HG03432 (cell line): ENCODE results near the gene PBRM1.
"Not testable (repeated sequence)": the region's sequence is repeated elsewhere in the genome, so short reads cannot be mapped to it uniquely, and the experiment has no call there.

Experiments
- ATAC-seq: cut with Tn5 transposase; IDR thresholded peaks from one replicate; pipeline ENCODE4 v1.9.1; 2021; ENCODE audit warnings: mild to moderate bottlenecking, moderate library complexity; ENCODE audit not compliant: unreplicated experiment

The PBRM1 gene

GRCh38 chr3:52685709-52686691, at the start of gene PBRM1, which contains the start of gene GNL3:
PBRM1 (minus strand) TSS chr3:52685913.
GNL3 (plus strand) TSS chr3:52686032; CDS start chr3:52686093, 61 bp downstream.
- ATAC-seq: peak; percentile 82

GRCh38 chr3:52733256-52733891, 47.7 kb upstream of the PBRM1 start:
- ATAC-seq: no peak

GRCh38 chr3:52731590-52731989, 45.9 kb upstream of the PBRM1 start:
- ATAC-seq: no peak

GRCh38 chr3:52730681-52731080, 45.0 kb upstream of the PBRM1 start:
- ATAC-seq: no peak

- not testable (repeated sequence) for ATAC-seq
Measured at GRCh38 chr3:52728753-52729152, 43.0 kb upstream of the PBRM1 start.

GRCh38 chr3:52724511-52724910, 38.8 kb upstream of the PBRM1 start:
- no peak for ATAC-seq

GRCh38 chr3:52723935-52724334, 38.2 kb upstream of the PBRM1 start:
- no peak for ATAC-seq

GRCh38 chr3:52722491-52722890, 36.8 kb upstream of the PBRM1 start:
- ATAC-seq: no peak

GRCh38 chr3:52721730-52722008, 36.0 kb upstream of the PBRM1 start:
- ATAC-seq: no peak

GRCh38 chr3:52721002-52721729, 35.5 kb upstream of the PBRM1 start:
- no peak for ATAC-seq

GRCh38 chr3:52719618-52720017, 33.9 kb upstream of the PBRM1 start:
- ATAC-seq: no peak

GRCh38 chr3:52715714-52716305, 30.1 kb upstream of the PBRM1 start:
- ATAC-seq: no peak

- ATAC-seq: no peak
Measured at GRCh38 chr3:52714335-52715302, 28.9 kb upstream of the PBRM1 start.

GRCh38 chr3:52712291-52713212, 26.8 kb upstream of the PBRM1 start:
- no peak for ATAC-seq

GRCh38 chr3:52710512-52710911, 24.8 kb upstream of the PBRM1 start:
- no peak for ATAC-seq

GRCh38 chr3:52707585-52707984, 21.9 kb upstream of the PBRM1 start:
- ATAC-seq: no peak

GRCh38 chr3:52705688-52706686, 20.3 kb upstream of the PBRM1 start, which contains the start of the genes GLT8D1 and SPCS1:
GLT8D1 (minus strand) TSS chr3:52705791; CDS start chr3:52700460, 5,331 bp downstream.
SPCS1 (plus strand) TSS chr3:52706106; CDS start chr3:52706247, 141 bp downstream.
- peak; percentile 88 for ATAC-seq

GRCh38 chr3:52705438-52705687, 19.6 kb upstream of the PBRM1 start:
- ATAC-seq: no peak
